HCT116 (cell line): Measurements from ENCODE around the gene CHERP. TPM values are rescaled to one million over a fixed set of nuclear protein-coding genes. Genes with fewer than 3 reads are reported as not detected.
"Not testable (repeated sequence)": the region's sequence is repeated elsewhere in the genome, so short reads cannot be mapped to it uniquely, and the experiment has no call there.

ENCODE experiments used
- ATAC-seq: fragments of 200-7000 bp; cut with Tn5 transposase; 2 replicates; pipeline ENCODE4 v1.9.1; 2020; ENCODE audit warnings: mild to moderate bottlenecking, moderate library complexity
- BruUV-seq: library from RNA; stranded (reverse); fragments of 400-500 nt; replicated peaks from 2 replicates; lab custom pipeline; 2021; lab: Mats Ljungman, UMichigan
- CTCF ChIA-PET: fragments of 300-600 bp; sonication (Branson Sonifier 250); formaldehyde crosslinking; loops from one replicate; lab custom pipeline; 2021; ENCODE audit warnings: antibody characterized with exemption; lab: Charles Lee
- POLR2A ChIA-PET: fragments of 300-600, 350-600 bp; sonication (Branson Sonifier 250); formaldehyde crosslinking; loops from one replicate; lab custom pipeline; 2021; ENCODE audit warnings: antibody characterized with exemption; lab: Charles Lee
- RAD21 ChIA-PET, 2 experiments: fragments of 300-600 bp; sonication (Branson Sonifier 250); formaldehyde crosslinking; loops; one replicate each; lab custom pipeline; 2023; ENCODE audit warnings: low total read pairs in 2 of 2; ENCODE audit not compliant: uncharacterized antibody in 2 of 2, unreplicated experiment in 2 of 2, low non-redundant PET in 1 of 2; lab: Charles Lee
- DNase-seq: peaks from one replicate; pipeline ENCODE4 v3.0.0-alpha.2; 2010; ENCODE audit warnings: low read depth, low spot score
- H2AFZ ChIP-seq: fragments of 200-600 bp; shearing (Covaris generic), sonication (generic); 2 replicates; pipeline ENCODE4 v1.6.1; 2017; ENCODE audit warnings: low read depth, mixed run types, mixed read lengths, antibody characterized with exemption, low read length; ENCODE audit not compliant: poor library complexity, severe bottlenecking
- H3K27ac ChIP-seq: 2 replicates; pipeline ENCODE4 v1.5.1; 2012; ENCODE audit warnings: low read depth, low read length
- H3K27me3 ChIP-seq: fragments of 200-600 bp; sonication (generic); 2 replicates; pipeline ENCODE4 v1.6.1; 2016; ENCODE audit warnings: mixed run types, low read length, mixed read lengths; ENCODE audit not compliant: insufficient read depth
- H3K36me3 ChIP-seq, 2 experiments: fragments of 200-500 bp in 1 of 2; fragments of 200-600 bp in 1 of 2; sonication (Bioruptor generic) in 1 of 2; sonication (generic) in 1 of 2; 2 replicates each; pipeline versions ENCODE4 v1.5.1 to v1.6.1; 2014 to 2016; ENCODE audit warnings: low read length in 2 of 2, inconsistent platforms in 1 of 2, mixed read lengths in 1 of 2, mixed run types in 1 of 2; ENCODE audit not compliant: insufficient read depth in 2 of 2, control insufficient read depth in 1 of 2
- H3K4me1 ChIP-seq, 2 experiments: fragments of 200-600 bp in 1 of 2; sonication (generic) in 1 of 2; 2 replicates each; pipeline versions ENCODE4 v1.5.1 to v1.6.1; 2012 to 2017; ENCODE audit warnings: low read length in 2 of 2, inconsistent platforms in 1 of 2, mild to moderate bottlenecking in 1 of 2, mixed read lengths in 1 of 2, mixed run types in 1 of 2, moderate library complexity in 1 of 2; ENCODE audit not compliant: insufficient read depth in 2 of 2, control insufficient read depth in 1 of 2
- H3K4me2 ChIP-seq: fragments of 200-600 bp; sonication (generic); 2 replicates; pipeline ENCODE4 v1.6.1; 2017; ENCODE audit warnings: mixed run types, low read length, mixed read lengths
- H3K4me3 ChIP-seq, 2 experiments: fragments of 200-600 bp in 1 of 2; sonication (generic) in 1 of 2; replicated peaks in 1 of 2; 2 replicates each; pipeline ENCODE4 v1.5.1; 2011 to 2016; ENCODE audit warnings: low read length in 2 of 2, control low read depth in 1 of 2, low read depth in 1 of 2, mild to moderate bottlenecking in 1 of 2, mixed read lengths in 1 of 2, mixed run types in 1 of 2
- H3K79me2 ChIP-seq: fragments of 200-600 bp; sonication (generic); 2 replicates; pipeline ENCODE4 v1.6.1; 2017; ENCODE audit warnings: mild to moderate bottlenecking, mixed run types, low read length, moderate library complexity, mixed read lengths; ENCODE audit not compliant: insufficient read depth
- H3K9ac ChIP-seq: fragments of 200-600 bp; sonication (generic); 2 replicates; pipeline ENCODE4 v1.6.1; 2016; ENCODE audit warnings: low read length, mixed read lengths
- H3K9me2 ChIP-seq: fragments of 200-600 bp; sonication (generic), shearing (Covaris generic); 2 replicates; pipeline ENCODE4 v1.6.1; 2017; ENCODE audit warnings: mixed run types, mild to moderate bottlenecking, moderate library complexity; ENCODE audit not compliant: insufficient read depth
- H3K9me3 ChIP-seq, 2 experiments: fragments of 200-500 bp in 1 of 2; fragments of 200-600 bp in 1 of 2; sonication (Bioruptor generic) in 1 of 2; sonication (generic) in 1 of 2; 2 replicates each; pipeline ENCODE4 v1.6.1; 2014 to 2017; ENCODE audit warnings: low read length in 2 of 2, mixed read lengths in 2 of 2, inconsistent platforms in 1 of 2, low read depth in 1 of 2, mild to moderate bottlenecking in 1 of 2, mixed run types in 1 of 2, moderate library complexity in 1 of 2; ENCODE audit not compliant: control insufficient read depth in 1 of 2, insufficient read depth in 1 of 2
- H4K20me1 ChIP-seq: fragments of 200-600 bp; sonication (generic), shearing (Covaris generic); 2 replicates; pipeline ENCODE4 v1.6.1; 2017; ENCODE audit warnings: mixed run types, mild to moderate bottlenecking, moderate library complexity; ENCODE audit not compliant: insufficient read depth
- ATF3 ChIP-seq: IDR thresholded peaks from 2 replicates; pipeline ENCODE4 v1.6.1; 2012
- EGR1 ChIP-seq: IDR thresholded peaks from 2 replicates; pipeline ENCODE4 v1.6.1; 2012; ENCODE audit warnings: low read depth
- ELF1 ChIP-seq: IDR thresholded peaks from 2 replicates; pipeline ENCODE4 v1.6.1; 2012; ENCODE audit warnings: low read depth, borderline replicate concordance
- EZH2phosphoT487 ChIP-seq: fragments of 200-600 bp; IDR thresholded peaks from 2 replicates; pipeline ENCODE4 v1.6.1; 2018; ENCODE audit warnings: antibody characterized with exemption, borderline replicate concordance
- MAX ChIP-seq: IDR thresholded peaks from 2 replicates; pipeline ENCODE4 v1.6.1; 2012
- RAD21 ChIP-seq: IDR thresholded peaks from 2 replicates; pipeline ENCODE4 v1.6.1; 2012; ENCODE audit warnings: low read depth, mild to moderate bottlenecking
- SP1 ChIP-seq: IDR thresholded peaks from 2 replicates; pipeline ENCODE4 v1.6.1; 2012; ENCODE audit warnings: low read depth
- ZBTB33 ChIP-seq: IDR thresholded peaks from 2 replicates; pipeline ENCODE4 v1.6.1; 2011; ENCODE audit warnings: mild to moderate bottlenecking, low read length, moderate library complexity; ENCODE audit not compliant: insufficient replicate concordance; ENCODE audit errors: extremely low read depth
- ZFX ChIP-seq: fragments of 450-650 bp; IDR thresholded peaks from 2 replicates; pipeline ENCODE4 v1.6.1; 2017
- intact Hi-C: fragments of 100-400 bp; cut with micrococcal nuclease; formaldehyde crosslinking; loops from 2 replicates; pipeline ENCODE4 v1.10.0; 2022
- total RNA-seq: library from RNA; stranded (reverse); gene quantifications from one replicate; pipeline ENCODE4 v1.2.1, GENCODE V29; 2021; ENCODE audit not compliant: unreplicated experiment
- TF ChIP-seq, protein P1 (sequence below): IDR thresholded peaks from 2 replicates; pipeline ENCODE4 v1.6.1; 2012; ENCODE audit warnings: low read depth

CHERP gene
- total RNA-seq, 1 experiment from 2014 or later, result 65.8 TPM

GRCh38 chr19:16544473-16545231, 2.4 kb upstream of the CHERP start:
- H3K4me1 ChIP-seq, result peaks cover 9 to 17% of the 10 kb centered on the region in 2 experiments
- no peak overlapping the region for H3K9ac ChIP-seq
- no peaks in the 10 kb centered on the region for H3K27me3 ChIP-seq
- peaks cover 2 to 14% of the 10 kb centered on the region in 2 experiments; a peak in 3 of 4 replicates for H3K36me3 ChIP-seq
- peaks cover 11% of the 10 kb centered on the region; the same call in 1 of the 2 replicates for H4K20me1 ChIP-seq
- H3K27ac ChIP-seq, result no peak overlapping the region
- CTCF ChIA-PET, result no interaction called here
- no peak overlapping the region for H3K4me3 ChIP-seq
- no TSS peak for BruUV-seq
- no peak for DNase-seq
- H2AFZ ChIP-seq, result no peak overlapping the region
- no peaks in the 10 kb centered on the region for H3K9me3 ChIP-seq
- no peaks in the 10 kb centered on the region for H3K9me2 ChIP-seq
- no peak for ATAC-seq
- POLR2A ChIA-PET, result no interaction called here
- RAD21 ChIA-PET, result no interaction called here
- intact Hi-C loops, result no loop called here
- TF ChIP-seq ZFX (no peak), ELF1 (no peak), EGR1 (no peak), SP1 (no peak), EZH2phosphoT487 (no peak), ZBTB33 (no peak), RAD21 (no peak), ATF3 (no peak), MAX (no peak)
- TF ChIP-seq, protein P1, sequence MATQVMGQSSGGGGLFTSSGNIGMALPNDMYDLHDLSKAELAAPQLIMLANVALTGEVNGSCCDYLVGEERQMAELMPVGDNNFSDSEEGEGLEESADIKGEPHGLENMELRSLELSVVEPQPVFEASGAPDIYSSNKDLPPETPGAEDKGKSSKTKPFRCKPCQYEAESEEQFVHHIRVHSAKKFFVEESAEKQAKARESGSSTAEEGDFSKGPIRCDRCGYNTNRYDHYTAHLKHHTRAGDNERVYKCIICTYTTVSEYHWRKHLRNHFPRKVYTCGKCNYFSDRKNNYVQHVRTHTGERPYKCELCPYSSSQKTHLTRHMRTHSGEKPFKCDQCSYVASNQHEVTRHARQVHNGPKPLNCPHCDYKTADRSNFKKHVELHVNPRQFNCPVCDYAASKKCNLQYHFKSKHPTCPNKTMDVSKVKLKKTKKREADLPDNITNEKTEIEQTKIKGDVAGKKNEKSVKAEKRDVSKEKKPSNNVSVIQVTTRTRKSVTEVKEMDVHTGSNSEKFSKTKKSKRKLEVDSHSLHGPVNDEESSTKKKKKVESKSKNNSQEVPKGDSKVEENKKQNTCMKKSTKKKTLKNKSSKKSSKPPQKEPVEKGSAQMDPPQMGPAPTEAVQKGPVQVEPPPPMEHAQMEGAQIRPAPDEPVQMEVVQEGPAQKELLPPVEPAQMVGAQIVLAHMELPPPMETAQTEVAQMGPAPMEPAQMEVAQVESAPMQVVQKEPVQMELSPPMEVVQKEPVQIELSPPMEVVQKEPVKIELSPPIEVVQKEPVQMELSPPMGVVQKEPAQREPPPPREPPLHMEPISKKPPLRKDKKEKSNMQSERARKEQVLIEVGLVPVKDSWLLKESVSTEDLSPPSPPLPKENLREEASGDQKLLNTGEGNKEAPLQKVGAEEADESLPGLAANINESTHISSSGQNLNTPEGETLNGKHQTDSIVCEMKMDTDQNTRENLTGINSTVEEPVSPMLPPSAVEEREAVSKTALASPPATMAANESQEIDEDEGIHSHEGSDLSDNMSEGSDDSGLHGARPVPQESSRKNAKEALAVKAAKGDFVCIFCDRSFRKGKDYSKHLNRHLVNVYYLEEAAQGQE, result no peak
- H3K79me2 ChIP-seq, result peaks cover 49% of the 10 kb centered on the region
- H3K4me2 ChIP-seq, result no peak overlapping the region

DNA sequence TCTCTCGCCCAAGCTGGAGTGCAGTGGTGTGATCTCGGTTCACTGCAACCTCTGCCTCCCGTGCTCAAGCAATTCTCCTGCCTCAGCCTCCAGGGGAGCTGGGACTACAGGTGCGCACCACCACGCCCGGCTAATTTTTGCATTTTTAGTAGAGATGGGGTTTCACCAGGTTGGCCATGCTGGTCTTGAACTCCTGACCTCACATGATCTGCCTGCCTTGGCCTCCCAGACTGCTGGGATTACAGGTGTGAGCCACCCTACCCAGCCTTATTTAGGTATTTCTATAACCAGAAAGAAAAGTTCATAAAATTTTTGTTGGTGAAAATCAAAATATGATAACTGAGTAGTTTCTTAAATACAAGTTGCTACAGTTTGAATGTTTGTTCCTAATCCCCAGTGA, 1.5 kb upstream of the CHERP start:
- ATAC-seq, H2AFZ ChIP-seq, H3K27me3 ChIP-seq, DNase-seq, H3K27ac ChIP-seq, BruUV-seq, H3K9me2 ChIP-seq, H3K9me3 ChIP-seq, CTCF ChIA-PET, intact Hi-C loops: not testable (repeated sequence)
- Histone ChIP-seq H3K36me3 (peaks cover 5 to 22% of the 10 kb centered on the region in 2 experiments), H3K79me2 (peaks cover 58% of the 10 kb centered on the region), H3K9ac (peak overlapping the region; percentile 96), H3K4me2 (peak overlapping the region; percentile 94), H4K20me1 (peaks cover 11% of the 10 kb centered on the region; the same call in 1 of the 2 replicates), H3K4me1 (peaks cover 9 to 17% of the 10 kb centered on the region in 2 experiments), H3K4me3 (peak overlapping the region; percentile 97 to 100)
- RAD21 ChIA-PET, result interaction anchor here in 1 of 2 experiments (0.6 kb wide), 1 partner anchor 69 kb away, joined by 3 read pairs; no protein-coding TSS in a partner anchor
- POLR2A ChIA-PET, result interaction anchor here (0.7 to 0.8 kb wide), 2 partner anchors 8 to 11 kb away, joined by 6 to 7 read pairs; no protein-coding TSS in a partner anchor
